AG10803 (cell line): ENCODE measurements around the gene ISM2.
A peak's percentile ranks its signal among the peaks of the same experiment; 100 is the strongest.
"Not testable (repeated sequence)": the region's sequence is repeated elsewhere in the genome, so short reads cannot be mapped to it uniquely, and the experiment has no call there.

ENCODE experiments used
- DNase-seq: peaks from one replicate; pipeline ENCODE4 v3.0.0; 2010; ENCODE audit warnings: low read depth
- H3K4me3 ChIP-seq: 2 replicates; pipeline ENCODE4 v1.5.1; 2011; ENCODE audit warnings: mild to moderate bottlenecking, low read length, control low read depth
- CTCF ChIP-seq: conservative IDR thresholded peaks from 2 replicates; pipeline ENCODE4 v1.5.1; 2011; ENCODE audit warnings: mild to moderate bottlenecking, low read length, control low read depth, inconsistent platforms

ISM2 gene

GRCh38 chr14:77498120-77498979 lies at the start of gene ISM2:
Gene ISM2, minus strand, starts transcription at chr14:77498816. Its CDS starts 23 bp downstream, at chr14:77498793.
- peak within 1 kb of the TSS; percentile 37 for H3K4me3 ChIP-seq
- DNase-seq = peak; percentile 20
- no peak for TF ChIP-seq CTCF

GRCh38 chr14:77547512-77548180 lies 49.0 kb upstream of the ISM2 start:
- no peak for TF ChIP-seq CTCF
- no peak overlapping the region for H3K4me3 ChIP-seq
- no peak for DNase-seq

GRCh38 chr14:77545171-77545570 lies 46.6 kb upstream of the ISM2 start:
- not testable (repeated sequence) for H3K4me3 ChIP-seq

GRCh38 chr14:77544571-77544970 lies 46.0 kb upstream of the ISM2 start:
- DNase-seq = no peak
- no peak overlapping the region for H3K4me3 ChIP-seq
- TF ChIP-seq CTCF = no peak

More at GRCh38 chr14:77545171-77545570, 46.6 kb upstream of the ISM2 start:
- not testable (repeated sequence) for DNase-seq

- no peak overlapping the region for H3K4me3 ChIP-seq
- no peak for TF ChIP-seq CTCF
- DNase-seq = peak; percentile 43
These were observed 45.2 kb upstream of the ISM2 start for GRCh38 chr14:77543637-77544334.

- no peak for TF ChIP-seq CTCF
- H3K4me3 ChIP-seq = no peak overlapping the region
- no peak for DNase-seq
These were observed 44.6 kb upstream of the ISM2 start for GRCh38 chr14:77543240-77543551.

- DNase-seq = no peak
- TF ChIP-seq CTCF = no peak
- no peak overlapping the region for H3K4me3 ChIP-seq
These were observed 44.0 kb upstream of the ISM2 start for GRCh38 chr14:77542421-77543239.
